Left renal cortex interstitium (tissue), 4 donors: Measurements from ENCODE around the gene ENOX1. TPM values are rescaled to one million over a fixed set of nuclear protein-coding genes. Genes with fewer than 3 reads are reported as not detected.

ENCODE experiments used
- DNase-seq, 4 donors: peaks; one replicate each; pipeline ENCODE4 v3.0.0-alpha.2; 2013; ENCODE audit warnings: low read depth in 4 of 4, low spot score in 2 of 4, missing footprints in 1 of 4
- polyA plus RNA-seq, 4 donors: library from polyadenylated mRNA; unstranded; fragments of 120-200 nt; gene quantifications; one replicate each; pipeline ENCODE4 v1.2.1, GENCODE V29; 2013; ENCODE audit not compliant: insufficient read length in 4 of 4

The ENOX1 gene
- polyA plus RNA-seq, 4 donors = 9.6 to 12.0 (median 10.6) TPM

- DNase-seq = no peak
Measured at GRCh38 chr13:43555667-43556066, 231.1 kb downstream of the ENOX1 start.

GRCh38 chr13:43551897-43552456, 234.8 kb downstream of the ENOX1 start:
- no peak for DNase-seq

DNA sequence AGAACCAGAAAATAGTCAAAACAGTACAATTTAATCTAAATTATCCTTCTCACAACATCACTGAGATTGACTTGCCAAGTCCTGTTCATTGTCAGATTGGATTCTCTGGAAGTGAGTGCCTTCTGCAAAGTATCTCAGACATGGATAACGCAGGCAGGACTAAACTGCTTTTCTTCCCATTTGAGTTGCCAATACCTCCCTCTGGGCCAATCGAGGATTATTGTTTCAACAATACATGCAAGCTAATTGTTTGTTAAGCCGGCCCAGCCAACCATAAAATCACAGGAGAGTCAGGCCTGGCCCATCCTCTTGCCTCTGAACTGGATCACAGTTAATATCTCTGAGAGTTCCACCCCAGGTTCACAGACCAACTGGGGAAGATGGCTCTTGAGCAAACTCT, 240.0 kb downstream of the ENOX1 start:
- no peak for DNase-seq

- DNase-seq = no peak
Measured at GRCh38 chr13:43546251-43546650, 240.5 kb downstream of the ENOX1 start.

- peak in 1 of 4 donors; percentile 33 for DNase-seq
Measured at GRCh38 chr13:43545317-43545874, 241.4 kb downstream of the ENOX1 start.

DNA sequence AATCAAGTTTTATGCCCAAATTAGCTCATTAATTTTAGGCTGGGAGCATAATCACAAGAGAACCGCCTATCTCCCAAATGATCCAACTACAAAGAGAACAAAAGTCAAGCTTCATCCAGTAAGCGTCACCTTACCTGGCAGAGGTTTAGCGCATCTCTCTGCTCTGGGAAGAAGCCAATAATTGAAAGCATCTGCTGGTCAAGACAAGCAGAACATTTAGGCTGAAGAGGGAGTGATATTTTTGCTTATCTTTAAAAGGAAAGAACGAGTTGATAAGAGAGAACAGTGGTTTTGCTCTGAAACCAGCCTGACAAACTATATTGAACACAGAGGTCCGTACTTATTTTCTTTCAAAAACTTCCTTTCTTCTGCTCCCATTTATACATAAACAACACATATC, 242.1 kb downstream of the ENOX1 start:
- no peak for DNase-seq

GRCh38 chr13:43544011-43544410, 242.8 kb downstream of the ENOX1 start:
- DNase-seq = no peak

- DNase-seq = no peak
Measured at GRCh38 chr13:43543331-43543730, 243.4 kb downstream of the ENOX1 start.

DNA sequence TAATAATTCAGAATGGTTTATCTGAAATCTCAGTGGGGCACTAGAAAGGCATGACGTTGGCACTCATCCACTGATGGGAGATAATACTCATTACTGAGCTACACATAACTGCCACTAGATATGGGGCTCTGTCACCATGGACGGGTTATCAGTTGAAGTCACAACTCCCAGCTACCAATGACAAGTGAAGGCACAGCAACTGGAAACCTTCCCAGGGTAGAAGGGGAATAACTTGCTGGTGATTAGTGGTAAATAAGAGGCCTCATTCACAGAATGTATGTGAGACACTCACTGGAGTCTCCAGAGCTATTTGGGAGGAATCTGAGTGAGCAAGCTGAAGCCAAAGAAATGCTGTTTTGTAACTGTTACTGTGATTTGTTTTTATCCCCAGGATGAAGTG, 249.6 kb downstream of the ENOX1 start:
- no peak for DNase-seq

DNA sequence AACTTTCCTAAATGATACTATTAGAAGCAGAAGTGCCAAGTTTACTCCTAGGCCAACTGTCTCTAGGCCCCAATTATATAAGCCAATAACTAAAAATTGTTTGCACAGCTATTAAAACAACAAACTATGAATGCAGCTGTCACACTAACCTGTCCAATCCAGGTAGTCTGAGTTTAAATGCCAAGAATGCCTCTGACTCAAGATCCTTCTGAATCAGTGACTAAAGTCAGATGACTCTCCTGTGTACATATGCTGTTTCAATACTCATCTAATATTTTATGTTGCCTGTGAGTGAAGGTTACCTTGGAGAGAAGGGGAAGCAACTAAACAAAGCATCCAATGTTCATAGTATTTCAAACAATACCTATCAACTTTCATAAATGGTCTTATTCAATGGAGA, 257.0 kb downstream of the ENOX1 start:
- DNase-seq = no peak

- DNase-seq = no peak
Measured at GRCh38 chr13:43528992-43529391, 257.8 kb downstream of the ENOX1 start.

DNA sequence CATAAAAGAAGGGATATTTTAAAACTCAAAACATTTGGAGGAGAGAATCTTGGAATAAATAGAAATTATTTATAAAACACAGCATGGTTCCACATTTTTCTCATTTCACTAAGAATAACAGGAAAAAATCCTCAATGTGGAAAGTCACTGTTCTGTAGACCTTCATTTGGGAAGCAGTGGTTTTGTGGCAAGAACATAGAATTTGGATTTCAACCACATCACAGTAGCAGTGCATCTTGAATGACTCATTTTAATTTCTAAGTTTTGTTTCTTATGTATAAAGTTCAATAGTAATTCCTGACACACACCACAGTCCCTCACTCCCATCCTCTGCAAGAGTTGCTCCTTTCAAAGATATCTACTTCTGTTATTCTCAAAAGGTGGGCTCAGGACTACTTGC, 264.0 kb downstream of the ENOX1 start:
- DNase-seq = no peak

GRCh38 chr13:43520351-43520750, 266.4 kb downstream of the ENOX1 start:
- DNase-seq = no peak

GRCh38 chr13:43518833-43519232, 267.9 kb downstream of the ENOX1 start:
- DNase-seq = no peak

GRCh38 chr13:43516401-43516833, 270.4 kb downstream of the ENOX1 start:
- peak; percentile 36 to 76 (median 59) for DNase-seq

DNA sequence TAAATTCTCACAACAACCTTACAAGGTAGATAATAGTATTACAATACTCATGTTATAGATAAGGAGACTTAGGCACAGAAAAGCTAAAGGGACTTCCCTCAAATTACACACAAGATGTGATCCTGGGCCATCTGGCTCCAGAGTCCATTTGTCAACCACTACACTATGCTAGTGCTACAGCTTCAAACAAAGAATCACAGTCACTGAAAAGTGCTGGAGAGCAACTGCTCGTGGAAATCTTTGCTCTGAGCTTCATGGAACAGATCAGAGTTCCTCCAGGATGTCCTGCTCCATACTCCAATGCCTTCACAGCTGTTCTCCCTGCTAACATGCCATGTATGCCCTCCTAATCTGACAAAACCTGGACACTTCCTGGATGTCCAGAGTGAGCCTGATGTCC, 271.2 kb downstream of the ENOX1 start:
- no peak for DNase-seq

DNA sequence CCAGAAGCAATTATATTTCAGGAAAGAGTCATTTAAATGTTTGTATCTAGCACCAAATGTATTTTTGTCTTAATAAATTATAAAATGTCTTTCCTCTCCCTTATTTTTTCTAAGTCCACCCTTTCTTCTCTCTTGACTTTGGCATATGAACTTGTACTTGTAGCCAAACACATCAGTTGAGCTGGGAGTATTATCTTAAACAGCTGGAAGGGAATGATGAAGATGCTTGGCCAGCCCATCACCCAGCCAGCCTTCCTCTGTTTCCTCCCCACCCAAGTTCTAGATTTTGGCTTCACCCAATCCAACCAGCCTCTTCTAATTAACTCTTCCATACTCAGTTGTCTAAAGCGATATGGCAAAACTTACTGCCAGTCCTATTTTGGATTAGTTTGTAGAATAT, 272.5 kb downstream of the ENOX1 start:
- DNase-seq = no peak

GRCh38 chr13:43512221-43512620, 274.6 kb downstream of the ENOX1 start:
- DNase-seq = no peak

GRCh38 chr13:43510956-43511901, 275.5 kb downstream of the ENOX1 start:
- DNase-seq = no peak

- DNase-seq = no peak
Measured at GRCh38 chr13:43495732-43496131, 291.0 kb downstream of the ENOX1 start.

DNA sequence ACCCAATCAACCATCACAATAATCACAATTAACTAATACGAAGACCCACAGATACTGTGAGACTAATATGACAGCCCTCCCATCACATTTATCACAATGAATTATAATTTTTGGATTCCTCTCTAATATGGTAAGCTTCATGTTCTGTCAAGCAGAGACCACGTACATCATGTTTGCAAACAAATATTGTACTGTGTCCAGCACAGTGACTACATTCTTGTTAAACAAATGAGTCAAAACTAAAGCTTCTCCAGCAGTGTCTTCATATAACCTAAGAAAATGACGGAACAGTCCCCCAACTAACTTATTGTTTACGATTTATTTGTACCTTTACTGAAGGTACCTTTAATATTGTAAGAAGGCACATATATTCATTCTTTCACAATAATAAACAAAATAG, 292.6 kb downstream of the ENOX1 start:
- no peak for DNase-seq

DNA sequence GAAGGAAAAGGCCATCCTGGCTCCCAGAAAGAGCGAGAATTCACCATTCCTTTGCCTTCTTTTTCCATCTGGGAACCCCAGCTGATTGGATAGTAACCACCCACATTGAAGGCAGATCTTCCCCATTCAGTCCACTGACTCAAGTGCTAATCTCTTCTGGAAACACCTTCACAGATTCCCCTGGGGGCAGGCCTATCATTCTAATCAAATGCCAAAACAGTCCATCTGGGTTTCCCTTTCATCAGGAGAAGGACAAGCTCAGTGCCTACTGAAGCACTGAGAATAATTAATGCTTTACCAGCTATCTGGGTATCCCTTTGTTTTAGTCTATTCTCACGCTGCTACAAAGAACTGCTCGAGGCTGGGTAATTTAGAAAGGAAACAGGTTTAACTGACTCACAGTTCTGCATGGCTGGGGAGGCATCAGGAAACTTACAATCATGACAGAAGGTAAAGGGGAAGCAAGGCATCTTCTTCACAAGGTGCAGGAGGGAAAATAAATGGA, 293.2 kb downstream of the ENOX1 start:
- no peak for DNase-seq
